Measurements from ENCODE around the gene ZNF526. TPM values are rescaled to one million over a fixed set of nuclear protein-coding genes. Genes with fewer than 3 reads are reported as not detected.

Gene ZNF526
- total RNA-seq, 2 experiments from 2014 or later, result 18.0 to 18.5 TPM

GRCh38 chr19:42178791-42179674, 41.1 kb upstream of the ZNF526 start:
- Mint-ChIP-seq H3K27me3 (peaks cover 29% of the 10 kb centered on the region), H3K4me1 (peaks cover 28% of the 10 kb centered on the region), H3K4me3 (no peak overlapping the region), H3K36me3 (ENCODE audit: low read depth) (no peaks in the 10 kb centered on the region), H3K27ac (no peak overlapping the region), H3K9me3 (no peaks in the 10 kb centered on the region)
- ChIA-PET POLR2A (no interaction called here), CTCF (no interaction called here)
- no peak for DNase-seq

- POLR2A ChIA-PET, result no interaction called here
- Mint-ChIP-seq H3K9me3 (no peaks in the 10 kb centered on the region), H3K27ac (peak overlapping the region; percentile 63), H3K4me1 (peaks cover 45% of the 10 kb centered on the region), H3K4me3 (no peak overlapping the region), H3K27me3 (peaks cover 8% of the 10 kb centered on the region), H3K36me3 (ENCODE audit: low read depth) (no peaks in the 10 kb centered on the region)
- CTCF ChIA-PET, result interaction anchor here (0.7 to 3.6 kb wide), 11 partner anchors 9 to 212 kb away, joined by 3 to 16 read pairs (median 3); partner anchors contain the start of gene POU2F2
- DNase-seq, result peak; percentile 71
These were observed 35.7 kb upstream of the ZNF526 start for GRCh38 chr19:42184401-42184861.

GRCh38 chr19:42185277-42185676, 34.8 kb upstream of the ZNF526 start:
- peaks cover 50% of the 10 kb centered on the region for H3K4me1 Mint-ChIP-seq
- peak; percentile 59 for DNase-seq
- H3K36me3 Mint-ChIP-seq (ENCODE audit: low read depth), result no peaks in the 10 kb centered on the region
- H3K27me3 Mint-ChIP-seq, result peaks cover 8% of the 10 kb centered on the region
- no peaks in the 10 kb centered on the region for H3K9me3 Mint-ChIP-seq
- H3K27ac Mint-ChIP-seq, result peak overlapping the region; percentile 63
- ChIA-PET POLR2A (no interaction called here), CTCF (interaction anchor here (0.7 to 3.6 kb wide), 10 partner anchors 9 to 211 kb away, joined by 3 to 16 read pairs (median 4); partner anchors contain the start of gene POU2F2)
- peak overlapping the region; percentile 23 for H3K4me3 Mint-ChIP-seq

GRCh38 chr19:42188665-42189064, 31.4 kb upstream of the ZNF526 start:
- Mint-ChIP-seq H3K27me3 (no peaks in the 10 kb centered on the region), H3K4me3 (no peak overlapping the region), H3K4me1 (peaks cover 61% of the 10 kb centered on the region), H3K9me3 (peaks cover 5% of the 10 kb centered on the region), H3K36me3 (ENCODE audit: low read depth) (peaks cover 5% of the 10 kb centered on the region), H3K27ac (no peak overlapping the region)
- CTCF ChIA-PET, result interaction anchor here (1.3 kb wide), 1 partner anchor 12 kb away, joined by 3 read pairs; no protein-coding TSS in a partner anchor
- POLR2A ChIA-PET, result no interaction called here
- no peak for DNase-seq

GRCh38 chr19:42189133-42189532, 31.0 kb upstream of the ZNF526 start:
- no peak overlapping the region for H3K27ac Mint-ChIP-seq
- H3K4me3 Mint-ChIP-seq, result no peak overlapping the region
- H3K4me1 Mint-ChIP-seq, result peaks cover 62% of the 10 kb centered on the region
- DNase-seq, result no peak
- H3K9me3 Mint-ChIP-seq, result peaks cover 7% of the 10 kb centered on the region
- no peaks in the 10 kb centered on the region for H3K27me3 Mint-ChIP-seq
- CTCF ChIA-PET, result interaction anchor here (1.3 kb wide), 1 partner anchor 11 kb away, joined by 3 read pairs; no protein-coding TSS in a partner anchor
- POLR2A ChIA-PET, result no interaction called here
- H3K36me3 Mint-ChIP-seq (ENCODE audit: low read depth), result peaks cover 9% of the 10 kb centered on the region

- peaks cover 15% of the 10 kb centered on the region for H3K36me3 Mint-ChIP-seq (ENCODE audit: low read depth)
- H3K27ac Mint-ChIP-seq, result no peak overlapping the region
- H3K4me1 Mint-ChIP-seq, result peaks cover 52% of the 10 kb centered on the region
- CTCF ChIA-PET, result interaction anchor here (1.1 kb wide), 1 partner anchor 8 kb away, joined by 5 read pairs; no protein-coding TSS in a partner anchor
- no peak for DNase-seq
- POLR2A ChIA-PET, result no interaction called here
- H3K4me3 Mint-ChIP-seq, result no peak overlapping the region
- peaks cover 9% of the 10 kb centered on the region for H3K9me3 Mint-ChIP-seq
- no peaks in the 10 kb centered on the region for H3K27me3 Mint-ChIP-seq
These were observed 28.8 kb upstream of the ZNF526 start for GRCh38 chr19:42191330-42191729.

GRCh38 chr19:42191855-42192254, 28.3 kb upstream of the ZNF526 start:
- Mint-ChIP-seq H3K4me3 (no peak overlapping the region), H3K27me3 (no peaks in the 10 kb centered on the region), H3K9me3 (peaks cover 9% of the 10 kb centered on the region), H3K36me3 (ENCODE audit: low read depth) (peaks cover 21% of the 10 kb centered on the region), H3K4me1 (peaks cover 52% of the 10 kb centered on the region), H3K27ac (peak overlapping the region; percentile 2)
- DNase-seq, result no peak
- ChIA-PET POLR2A (no interaction called here), CTCF (interaction anchor here (1.1 kb wide), 1 partner anchor 8 kb away, joined by 5 read pairs; no protein-coding TSS in a partner anchor)

GRCh38 chr19:42193294-42193693, 26.8 kb upstream of the ZNF526 start:
- H3K9me3 Mint-ChIP-seq, result peaks cover 9% of the 10 kb centered on the region
- H3K27me3 Mint-ChIP-seq, result no peaks in the 10 kb centered on the region
- H3K36me3 Mint-ChIP-seq (ENCODE audit: low read depth), result peaks cover 33% of the 10 kb centered on the region
- CTCF ChIA-PET, result interaction anchor here (0.6 to 0.7 kb wide), 2 partner anchors 24 to 155 kb away, joined by 3 read pairs; no protein-coding TSS in a partner anchor
- no peak for DNase-seq
- POLR2A ChIA-PET, result no interaction called here
- H3K4me1 Mint-ChIP-seq, result peaks cover 65% of the 10 kb centered on the region
- H3K4me3 Mint-ChIP-seq, result no peak overlapping the region
- H3K27ac Mint-ChIP-seq, result no peak overlapping the region

- no peak overlapping the region for H3K27ac Mint-ChIP-seq
- no peak for DNase-seq
- H3K4me1 Mint-ChIP-seq, result peaks cover 67% of the 10 kb centered on the region
- ChIA-PET POLR2A (no interaction called here), CTCF (interaction anchor here (0.6 to 0.7 kb wide), 2 partner anchors 23 to 155 kb away, joined by 3 read pairs; no protein-coding TSS in a partner anchor)
- H3K9me3 Mint-ChIP-seq, result peaks cover 9% of the 10 kb centered on the region
- H3K27me3 Mint-ChIP-seq, result no peaks in the 10 kb centered on the region
- H3K4me3 Mint-ChIP-seq, result no peak overlapping the region
- H3K36me3 Mint-ChIP-seq (ENCODE audit: low read depth), result peaks cover 36% of the 10 kb centered on the region
These were observed 26.4 kb upstream of the ZNF526 start for GRCh38 chr19:42193706-42194105.

GRCh38 chr19:42196011-42197001, 23.8 kb upstream of the ZNF526 start:
- Mint-ChIP-seq H3K4me1 (peaks cover 78% of the 10 kb centered on the region), H3K27ac (peak overlapping the region; percentile 44), H3K4me3 (no peak overlapping the region), H3K36me3 (ENCODE audit: low read depth) (peaks cover 59% of the 10 kb centered on the region), H3K9me3 (peaks cover 9% of the 10 kb centered on the region), H3K27me3 (no peaks in the 10 kb centered on the region)
- DNase-seq, result no peak
- CTCF ChIA-PET, result no interaction called here
- POLR2A ChIA-PET, result no interaction called here

- CTCF ChIA-PET, result interaction anchor here (0.7 to 2.9 kb wide), 4 partner anchors 11 to 935 kb away, joined by 3 to 16 read pairs (median 6); partner anchors contain the start of gene ZNF574
- H3K27me3 Mint-ChIP-seq, result no peaks in the 10 kb centered on the region
- H3K9me3 Mint-ChIP-seq, result peaks cover 9% of the 10 kb centered on the region
- peak overlapping the region; percentile 47 for H3K4me3 Mint-ChIP-seq
- H3K4me1 Mint-ChIP-seq, result peaks cover 78% of the 10 kb centered on the region
- POLR2A ChIA-PET, result no interaction called here
- DNase-seq, result peak; percentile 43
- peak overlapping the region; percentile 82 for H3K27ac Mint-ChIP-seq
- H3K36me3 Mint-ChIP-seq (ENCODE audit: low read depth), result peaks cover 66% of the 10 kb centered on the region
These were observed 22.7 kb upstream of the ZNF526 start for GRCh38 chr19:42197375-42197817.

Data from activated CD4-positive, alpha-beta T cell treated with anti-CD3 and anti-CD28 coated beads, Interleukin-2, amount 10 ng/mL, durations not matched to agents 7 days and 5 days (primary cell).